ENCODE measurements around the gene CX3CL1.

GRCh38 chr16:57380671-57381462 lies 8.6 kb downstream of the CX3CL1 start:
- TF ChIP-seq CTCF (IDR thresholded peaks at IDR 0.05) (no peak), POLR2A (IDR thresholded peaks at IDR 0.05) (no peak)

All from upper lobe of left lung (tissue), 4 donors.